Upper lobe of right lung (tissue), 1 donor: ENCODE results near the gene SOS1. TPM values are rescaled to one million over a fixed set of nuclear protein-coding genes. Genes with fewer than 3 reads are reported as not detected.
A peak's percentile ranks its signal among the peaks of the same experiment; 100 is the strongest.
"Not testable (repeated sequence)": the region's sequence is repeated elsewhere in the genome, so short reads cannot be mapped to it uniquely, and the experiment has no call there.

Source experiments
- ATAC-seq: fragments of 200-7000 bp; cut with Tn5 transposase; one replicate; pipeline ENCODE4 v1.9.1; 2020; ENCODE audit warnings: mild to moderate bottlenecking, moderate library complexity
- DNase-seq: peaks from one replicate; pipeline ENCODE4 v3.0.0-alpha.2; 2020
- H3K27ac ChIP-seq: fragments of 200-600 bp; one replicate; pipeline ENCODE4 v1.8.0; 2022
- H3K27me3 ChIP-seq: fragments of 200-600 bp; one replicate; pipeline ENCODE4 v1.8.0; 2022; ENCODE audit warnings: mild to moderate bottlenecking
- H3K36me3 ChIP-seq: fragments of 200-600 bp; one replicate; pipeline ENCODE4 v1.8.0; 2022
- H3K4me1 ChIP-seq: fragments of 200-600 bp; one replicate; pipeline ENCODE4 v1.8.0; 2022
- H3K4me3 ChIP-seq: fragments of 200-600 bp; one replicate; pipeline ENCODE4 v1.8.0; 2022; ENCODE audit warnings: mild to moderate bottlenecking
- H3K9me3 ChIP-seq: fragments of 200-600 bp; one replicate; pipeline ENCODE4 v1.8.0; 2022
- CTCF ChIP-seq: fragments of 200-600 bp; IDR thresholded peaks from one replicate; pipeline ENCODE4 v1.8.0; 2022; ENCODE audit warnings: antibody characterized with exemption
- intact Hi-C: fragments of 100-400 bp; cut with DNase I; formaldehyde crosslinking; loops from one replicate; pipeline ENCODE4 v1.11.0; 2022
- total RNA-seq: library from RNA; stranded (reverse); fragmentation: NEBNext Ultra II Directional; extraction: Animal tissue kit (Norgen Biotek cat#: 25700); gene quantifications from one replicate; pipeline ENCODE4 v1.2.1, GENCODE V29; 2021
- donor health status: DM: no; HTN: yes; CAD: no; lungs with severe emphysema.

SOS1 gene
- total RNA-seq, 1 donor from 2014 or later = 37.0 TPM

- no peak for TF ChIP-seq CTCF
- Histone ChIP-seq H3K4me3 (no peak overlapping the region), H3K36me3 (no peaks in the 10 kb centered on the region), H3K27me3 (no peaks in the 10 kb centered on the region), H3K4me1 (no peaks in the 10 kb centered on the region), H3K27ac (no peak overlapping the region), H3K9me3 (no peaks in the 10 kb centered on the region)
- DNase-seq (no peak), ATAC-seq (peak; percentile 26)
- intact Hi-C loops = no loop called here
These were observed 174.9 kb downstream of the SOS1 start for GRCh38 chr2:38945911-38946310.

- no peak for ATAC-seq
These were observed 175.5 kb downstream of the SOS1 start for GRCh38 chr2:38945372-38945771.

GRCh38 chr2:38943784-38944183 is 177.1 kb downstream of the SOS1 start:
- H3K4me3 ChIP-seq = no peak overlapping the region
- H3K4me1 ChIP-seq = no peaks in the 10 kb centered on the region
- intact Hi-C loops = no loop called here
- TF ChIP-seq CTCF = no peak
- H3K36me3 ChIP-seq = no peaks in the 10 kb centered on the region
- no peaks in the 10 kb centered on the region for H3K27me3 ChIP-seq
- no peak overlapping the region for H3K27ac ChIP-seq
- DNase-seq (no peak), ATAC-seq (no peak)
- H3K9me3 ChIP-seq = no peaks in the 10 kb centered on the region

More at GRCh38 chr2:38945372-38945771, 175.5 kb downstream of the SOS1 start:
- Histone ChIP-seq H3K4me3 (no peak overlapping the region), H3K36me3 (no peaks in the 10 kb centered on the region), H3K27ac (no peak overlapping the region), H3K4me1 (no peaks in the 10 kb centered on the region), H3K9me3 (no peaks in the 10 kb centered on the region), H3K27me3 (no peaks in the 10 kb centered on the region)
- intact Hi-C loops = no loop called here
- no peak for DNase-seq
- no peak for TF ChIP-seq CTCF

GRCh38 chr2:38940746-38941145 is 180.1 kb downstream of the SOS1 start:
- TF ChIP-seq CTCF = no peak
- intact Hi-C loops = no loop called here
- H3K27me3 ChIP-seq = no peaks in the 10 kb centered on the region

GRCh38 chr2:38937548-38937947 is 183.3 kb downstream of the SOS1 start:
- ATAC-seq (no peak), DNase-seq (no peak)
- Histone ChIP-seq H3K27ac (no peak overlapping the region), H3K4me3 (no peak overlapping the region), H3K9me3 (no peaks in the 10 kb centered on the region), H3K4me1 (no peaks in the 10 kb centered on the region), H3K27me3 (no peaks in the 10 kb centered on the region), H3K36me3 (no peaks in the 10 kb centered on the region)
- no peak for TF ChIP-seq CTCF
- intact Hi-C loops = no loop called here

More at GRCh38 chr2:38940746-38941145, 180.1 kb downstream of the SOS1 start:
- DNase-seq (no peak), ATAC-seq (no peak)
- Histone ChIP-seq H3K9me3 (no peaks in the 10 kb centered on the region), H3K36me3 (no peaks in the 10 kb centered on the region), H3K27ac (no peak overlapping the region), H3K4me3 (no peak overlapping the region), H3K4me1 (no peaks in the 10 kb centered on the region)

- H3K27ac ChIP-seq, H3K27me3 ChIP-seq, H3K36me3 ChIP-seq, H3K4me3 ChIP-seq, intact Hi-C loops, H3K4me1 ChIP-seq, ATAC-seq, H3K9me3 ChIP-seq, DNase-seq: not testable (repeated sequence)
These were observed 184.3 kb downstream of the SOS1 start for GRCh38 chr2:38936516-38936915.
